Natural killer cell (primary cell): Measurements from ENCODE around the gene LRRC56. TPM values are rescaled to one million over a fixed set of nuclear protein-coding genes. Genes with fewer than 3 reads are reported as not detected.

Experiments used
- ATAC-seq, 3 donors: fragments of 150-1000 bp in 2 of 3; fragments of 200-7000 bp in 1 of 3; cut with Tn5 transposase; 1 replicate in 1 of 3; 2 replicates in 2 of 3; pipeline ENCODE4 v1.10.0; 2021; ENCODE audit warnings: mild to moderate bottlenecking in 2 of 3, moderate library complexity in 2 of 3
- DNase-seq, 2 donors: peaks; one replicate each; pipeline versions ENCODE4 v3.0.0 to v3.0.0-alpha.2; 2013 to 2021; ENCODE audit warnings: mixed read lengths in 1 of 2
- H3K27ac ChIP-seq: one replicate; pipeline ENCODE4 v1.5.1; 2013; ENCODE audit warnings: mild to moderate bottlenecking, low read length
- H3K27me3 ChIP-seq: one replicate; pipeline ENCODE4 v1.6.1; 2013; ENCODE audit warnings: low read length; ENCODE audit not compliant: control insufficient read depth, insufficient read depth
- H3K36me3 ChIP-seq: one replicate; pipeline ENCODE4 v1.6.1; 2013; ENCODE audit warnings: low read length; ENCODE audit not compliant: control insufficient read depth, insufficient read depth
- H3K4me1 ChIP-seq: one replicate; pipeline ENCODE4 v1.6.1; 2013; ENCODE audit warnings: low read length; ENCODE audit not compliant: control insufficient read depth, insufficient read depth
- H3K4me3 ChIP-seq: one replicate; pipeline ENCODE4 v1.5.1; 2013; ENCODE audit warnings: low read length
- H3K9me3 ChIP-seq: one replicate; pipeline ENCODE4 v1.6.1; 2013; ENCODE audit warnings: low read length; ENCODE audit not compliant: control insufficient read depth, insufficient read depth
- H3K27ac Mint-ChIP-seq, 2 donors: one replicate each; pipeline ENCODE4 v1.8.0; 2022; ENCODE audit warnings: mild to moderate bottlenecking in 2 of 2, mixed read lengths in 2 of 2, moderate library complexity in 1 of 2
- H3K27me3 Mint-ChIP-seq, 2 donors: one replicate each; pipeline ENCODE4 v1.8.0; 2022; ENCODE audit warnings: low read depth in 2 of 2, mixed read lengths in 2 of 2
- H3K36me3 Mint-ChIP-seq: one replicate; pipeline ENCODE4 v1.8.0; 2022; ENCODE audit warnings: mixed read lengths
- H3K4me1 Mint-ChIP-seq, 2 donors: one replicate each; pipeline ENCODE4 v1.8.0; 2022; ENCODE audit warnings: mixed read lengths in 2 of 2
- H3K4me3 Mint-ChIP-seq: one replicate; pipeline ENCODE4 v1.8.0; 2022; ENCODE audit warnings: mild to moderate bottlenecking, moderate library complexity, mixed read lengths
- H3K9me3 Mint-ChIP-seq, 2 donors: one replicate each; pipeline ENCODE4 v1.8.0; 2022; ENCODE audit warnings: mixed read lengths in 2 of 2
- CTCF ChIP-seq: fragments of 200-600 bp; IDR thresholded peaks from one replicate; pipeline ENCODE4 v1.8.0; 2022; ENCODE audit warnings: antibody characterized with exemption
- WGBS: methylation state at CpG from one replicate; pipeline ENCODE4 v1.1.7; 2013; ENCODE audit warnings: missing lambda C conversion rate; ENCODE audit not compliant: insufficient coverage; 5-methylcytosine and 5-hydroxymethylcytosine counted together
- intact Hi-C: fragments of 100-400 bp; cut with micrococcal nuclease; formaldehyde crosslinking; loops from one replicate; pipeline ENCODE4 v1.14.2; 2022
- total RNA-seq, 4 donors: library from RNA; stranded (reverse); fragments of 120-200 nt in 1 of 4; gene quantifications; one replicate each; pipeline versions ENCODE4 v1.2.3 to v1.2.4, GENCODE V29; 2013 to 2022

Gene LRRC56
- total RNA-seq, 3 donors from 2014 or later (not counting 1 experiment from before 2014, with no cell fraction given) = 1.5 to 2.4 (median 2.2) TPM

- H3K9me3 ChIP-seq = no peaks in the 10 kb centered on the region
- Mint-ChIP-seq H3K27me3 (no peaks in the 10 kb centered on the region), H3K36me3 (peaks cover 9% of the 10 kb centered on the region), H3K4me3 (no peak overlapping the region), H3K9me3 (no peaks in the 10 kb centered on the region), H3K27ac (no peak overlapping the region), H3K4me1 (peaks cover 0 to 7% of the 10 kb centered on the region in 2 donors)
- TF ChIP-seq CTCF = no peak
- no peaks in the 10 kb centered on the region for H3K27me3 ChIP-seq
- peaks cover 2% of the 10 kb centered on the region for H3K4me1 ChIP-seq
- no peak for DNase-seq
- peaks cover 62% of the 10 kb centered on the region for H3K36me3 ChIP-seq
- no peak overlapping the region for H3K27ac ChIP-seq
- H3K4me3 ChIP-seq = no peak overlapping the region
- 97% methylated on average over 34 of the region's 34 CpGs for WGBS
- intact Hi-C loops = no loop called here
- no peak for ATAC-seq
These were observed 40.3 kb upstream of the LRRC56 start for GRCh38 chr11:496834-497564.

- no peak overlapping the region for H3K27ac Mint-ChIP-seq
- peaks cover 9% of the 10 kb centered on the region for H3K36me3 Mint-ChIP-seq
- no peak for DNase-seq
These were observed 39.6 kb upstream of the LRRC56 start for GRCh38 chr11:497565-498296.

GRCh38 chr11:498297-499181 is 38.8 kb upstream of the LRRC56 start:
- H3K27me3 ChIP-seq = no peaks in the 10 kb centered on the region
- H3K4me1 ChIP-seq = peaks cover 15% of the 10 kb centered on the region
- 96% methylated on average over 39 of the region's 39 CpGs for WGBS
- Mint-ChIP-seq H3K36me3 (peaks cover 9% of the 10 kb centered on the region), H3K4me1 (peaks cover 0 to 7% of the 10 kb centered on the region in 2 donors), H3K4me3 (no peak overlapping the region), H3K27ac (no peak overlapping the region), H3K27me3 (no peaks in the 10 kb centered on the region), H3K9me3 (no peaks in the 10 kb centered on the region)
- H3K9me3 ChIP-seq = no peaks in the 10 kb centered on the region
- no peak overlapping the region for H3K27ac ChIP-seq
- TF ChIP-seq CTCF = no peak
- no peak overlapping the region for H3K4me3 ChIP-seq
- H3K36me3 ChIP-seq = peaks cover 62% of the 10 kb centered on the region
- ATAC-seq (no peak), DNase-seq (no peak)
- intact Hi-C loops = no loop called here

More at GRCh38 chr11:497565-498296, 39.6 kb upstream of the LRRC56 start:
- Histone ChIP-seq H3K27ac (no peak overlapping the region), H3K4me3 (no peak overlapping the region), H3K36me3 (peaks cover 62% of the 10 kb centered on the region), H3K4me1 (peaks cover 10% of the 10 kb centered on the region), H3K9me3 (no peaks in the 10 kb centered on the region), H3K27me3 (no peaks in the 10 kb centered on the region)
- TF ChIP-seq CTCF = no peak
- H3K27me3 Mint-ChIP-seq = no peaks in the 10 kb centered on the region
- H3K4me1 Mint-ChIP-seq = peaks cover 0 to 7% of the 10 kb centered on the region in 2 donors
- no peak for ATAC-seq
- intact Hi-C loops = no loop called here
- WGBS = 98% methylated on average over 31 of the region's 31 CpGs
- H3K9me3 Mint-ChIP-seq = no peaks in the 10 kb centered on the region
- H3K4me3 Mint-ChIP-seq = no peak overlapping the region
